Coronary artery (tissue), 2 donors: ENCODE measurements around the gene OTOGL.

Source experiments
- DNase-seq: peaks from one replicate; pipeline ENCODE4 v3.0.0-alpha.2; 2017; ENCODE audit warnings: low spot score
- H3K27ac ChIP-seq, 2 donors: fragments of 200-600 bp; sonication (generic); one replicate each; pipeline ENCODE4 v1.5.1; 2016 to 2019
- H3K4me3 ChIP-seq: fragments of 200-600 bp; sonication (generic); 2 replicates; pipeline ENCODE4 v1.5.1; 2016; ENCODE audit warnings: mild to moderate bottlenecking, moderate library complexity
- TF ChIP-seq, protein P1 (sequence below): fragments of 200-600 bp; sonication (generic); IDR thresholded peaks from one replicate; pipeline ENCODE4 v1.5.1; 2019; ENCODE audit warnings: antibody characterized with exemption

The OTOGL gene

DNA sequence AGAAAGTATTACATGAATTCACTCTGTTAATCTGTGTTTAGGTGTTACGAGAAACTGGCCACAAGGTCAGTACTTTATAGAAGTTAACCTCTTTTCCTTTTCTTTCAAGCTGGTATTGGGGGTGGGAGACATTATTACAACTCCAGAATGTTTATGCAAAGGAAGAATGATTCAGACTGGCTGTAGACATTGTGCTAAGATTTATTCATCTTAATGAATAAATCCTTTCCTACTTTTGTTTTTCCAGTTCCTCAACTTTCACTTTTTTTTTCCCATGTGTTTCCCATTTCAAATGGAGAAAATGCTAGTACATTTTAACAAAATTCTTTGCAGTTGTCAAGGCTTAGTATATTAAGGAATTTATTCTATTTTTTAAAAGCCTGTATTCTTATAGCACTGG is 1.3 kb downstream of the OTOGL start:
- TF ChIP-seq, protein P1, sequence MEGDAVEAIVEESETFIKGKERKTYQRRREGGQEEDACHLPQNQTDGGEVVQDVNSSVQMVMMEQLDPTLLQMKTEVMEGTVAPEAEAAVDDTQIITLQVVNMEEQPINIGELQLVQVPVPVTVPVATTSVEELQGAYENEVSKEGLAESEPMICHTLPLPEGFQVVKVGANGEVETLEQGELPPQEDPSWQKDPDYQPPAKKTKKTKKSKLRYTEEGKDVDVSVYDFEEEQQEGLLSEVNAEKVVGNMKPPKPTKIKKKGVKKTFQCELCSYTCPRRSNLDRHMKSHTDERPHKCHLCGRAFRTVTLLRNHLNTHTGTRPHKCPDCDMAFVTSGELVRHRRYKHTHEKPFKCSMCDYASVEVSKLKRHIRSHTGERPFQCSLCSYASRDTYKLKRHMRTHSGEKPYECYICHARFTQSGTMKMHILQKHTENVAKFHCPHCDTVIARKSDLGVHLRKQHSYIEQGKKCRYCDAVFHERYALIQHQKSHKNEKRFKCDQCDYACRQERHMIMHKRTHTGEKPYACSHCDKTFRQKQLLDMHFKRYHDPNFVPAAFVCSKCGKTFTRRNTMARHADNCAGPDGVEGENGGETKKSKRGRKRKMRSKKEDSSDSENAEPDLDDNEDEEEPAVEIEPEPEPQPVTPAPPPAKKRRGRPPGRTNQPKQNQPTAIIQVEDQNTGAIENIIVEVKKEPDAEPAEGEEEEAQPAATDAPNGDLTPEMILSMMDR: no peak
- H3K27ac ChIP-seq: no peak overlapping the region
- no peak overlapping the region for H3K4me3 ChIP-seq
- no peak for DNase-seq

DNA sequence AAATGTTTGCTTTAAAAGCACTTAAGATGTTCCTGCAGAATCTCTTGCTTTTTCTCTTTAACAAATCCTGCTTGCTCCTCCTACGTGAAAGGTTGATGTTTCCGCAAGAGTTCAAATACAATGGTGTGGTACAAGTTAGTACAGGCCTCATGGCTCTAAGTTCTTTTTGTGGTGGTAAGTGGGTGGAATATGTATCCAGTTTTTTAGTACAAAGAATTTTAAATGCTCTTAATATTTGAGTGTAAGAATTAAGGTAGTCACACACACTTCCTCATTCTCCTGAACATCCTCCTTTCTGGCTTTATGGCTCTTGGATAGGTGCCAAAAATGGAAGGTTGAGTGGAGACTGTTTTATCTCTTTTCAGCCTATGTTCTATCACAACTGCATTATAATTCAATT is 1.8 kb downstream of the OTOGL start:
- TF ChIP-seq, protein P1: no peak
- Histone ChIP-seq H3K4me3 (no peak overlapping the region), H3K27ac (no peak overlapping the region)
- DNase-seq: no peak

- no peak overlapping the region for H3K4me3 ChIP-seq
- no peak overlapping the region for H3K27ac ChIP-seq
- TF ChIP-seq, protein P1: no peak
- DNase-seq: no peak
Observed at GRCh38 chr12:80107221-80107620, 7.9 kb downstream of the OTOGL start.

DNA sequence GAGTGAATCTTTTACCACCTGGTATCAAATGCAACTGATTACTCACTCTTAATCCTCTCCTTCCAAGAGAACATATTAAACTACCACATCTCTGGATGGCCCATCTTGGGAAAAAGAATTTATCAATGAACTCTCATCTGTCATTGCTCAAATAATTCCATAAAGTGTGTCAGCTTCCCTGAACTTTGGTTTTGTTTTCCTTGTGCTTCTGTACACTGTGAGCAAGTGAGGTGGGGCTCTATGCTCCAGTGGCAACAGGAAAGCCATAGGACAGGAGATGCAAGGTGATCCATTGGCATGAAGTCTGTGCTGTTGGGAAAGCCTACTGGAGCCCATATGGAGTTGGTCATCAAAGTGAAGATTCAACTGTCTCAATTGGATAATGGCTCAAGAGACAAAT is 17.4 kb downstream of the OTOGL start:
- TF ChIP-seq, protein P1: no peak
- Histone ChIP-seq H3K27ac (no peak overlapping the region), H3K4me3 (no peak overlapping the region)
- DNase-seq: no peak

DNA sequence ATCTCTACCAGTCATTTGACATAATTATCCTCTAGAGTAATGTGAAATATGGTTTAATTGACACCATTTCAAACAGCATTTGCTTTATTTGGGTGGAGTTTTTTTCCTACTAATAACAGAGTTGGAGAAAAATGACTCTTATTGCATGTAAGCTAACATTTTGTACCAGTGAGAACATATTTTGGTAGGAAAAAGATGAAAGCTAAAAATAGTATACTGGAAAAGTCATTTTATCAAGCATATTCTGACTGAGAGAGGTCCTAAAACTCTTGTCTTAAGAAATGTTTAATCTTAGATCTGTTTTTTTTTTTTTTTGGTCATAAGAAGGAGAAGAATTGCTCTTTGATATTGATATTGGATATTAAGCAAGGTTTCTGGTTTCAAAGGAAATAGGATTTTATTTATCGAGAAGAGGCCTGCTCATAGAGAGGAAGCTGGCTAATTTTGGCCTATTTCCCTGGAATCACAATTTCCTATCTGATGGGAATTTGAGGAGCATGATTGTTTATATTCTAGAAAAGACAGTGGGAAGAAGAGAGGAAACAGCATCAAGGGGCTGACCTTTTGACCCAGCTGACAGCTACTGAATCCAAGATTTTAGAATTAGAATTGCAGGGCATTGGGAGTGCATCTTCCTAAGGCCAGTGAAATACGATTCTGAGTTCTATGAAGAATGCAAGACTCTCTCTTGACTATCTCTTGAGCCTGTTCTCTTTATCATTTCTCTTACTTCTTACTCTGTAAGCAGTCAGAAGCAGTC is 19.4 kb downstream of the OTOGL start:
- TF ChIP-seq, protein P1: no peak
- Histone ChIP-seq H3K27ac (peak overlapping the region; percentile 4 to 80), H3K4me3 (no peak overlapping the region)
- no peak for DNase-seq

- Histone ChIP-seq H3K4me3 (no peak overlapping the region), H3K27ac (no peak overlapping the region)
- no peak for DNase-seq
- TF ChIP-seq, protein P1: no peak
Observed at GRCh38 chr12:80120994-80121393, 21.7 kb downstream of the OTOGL start.

DNA sequence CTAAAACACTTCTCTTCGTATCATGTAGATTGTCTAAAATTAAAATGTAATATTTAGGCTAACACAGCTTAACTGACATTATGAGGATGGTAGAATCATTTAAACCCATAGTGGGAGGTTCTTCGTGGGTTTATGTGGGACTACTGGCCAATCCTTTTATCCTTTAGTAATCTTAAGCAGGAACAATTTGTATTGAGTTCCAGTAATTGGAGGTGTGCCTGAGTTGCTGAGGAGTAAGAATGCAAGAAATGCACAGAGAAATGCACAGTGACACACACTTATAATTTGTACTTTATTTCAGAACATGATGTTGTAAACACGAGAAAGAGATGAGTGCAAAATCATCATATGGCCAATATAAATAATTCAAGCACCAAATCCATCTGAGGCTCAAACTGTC is 22.3 kb downstream of the OTOGL start:
- Histone ChIP-seq H3K27ac (no peak overlapping the region), H3K4me3 (no peak overlapping the region)
- no peak for DNase-seq
- TF ChIP-seq, protein P1: no peak
